ENCODE results near the gene RAB7B.

Gene RAB7B

GRCh38 chr1:205948886-205949285 lies 54.3 kb downstream of the RAB7B start:
- DNase-seq (ENCODE audit: low read depth in 2 of 2) = no peak

- no peak for DNase-seq (ENCODE audit: low read depth in 2 of 2)
Observed at GRCh38 chr1:205948039-205948438, 55.2 kb downstream of the RAB7B start.

GRCh38 chr1:205947024-205947423 lies 56.2 kb downstream of the RAB7B start:
- DNase-seq (ENCODE audit: low read depth in 2 of 2) = no peak

DNA sequence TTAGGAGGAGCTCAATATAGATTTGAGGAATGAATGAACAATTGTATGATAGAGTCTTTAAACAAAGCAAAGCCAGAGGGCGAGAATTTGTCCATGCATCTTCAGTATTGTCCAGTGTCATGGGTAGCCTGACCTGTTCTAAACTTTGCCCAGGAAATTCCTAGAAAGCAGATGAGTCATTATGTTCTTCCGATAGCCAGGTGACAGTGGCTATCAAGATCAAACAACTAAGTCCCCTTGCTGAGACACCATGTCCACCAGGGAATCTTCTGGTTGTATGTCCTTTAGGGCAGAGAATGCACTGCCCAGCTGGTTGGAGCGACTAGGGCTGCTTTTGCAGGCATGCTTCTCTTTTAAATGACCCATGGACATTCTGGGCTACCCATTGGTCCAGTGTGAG lies 58.1 kb downstream of the RAB7B start:
- DNase-seq (ENCODE audit: low read depth in 2 of 2) = no peak

DNA sequence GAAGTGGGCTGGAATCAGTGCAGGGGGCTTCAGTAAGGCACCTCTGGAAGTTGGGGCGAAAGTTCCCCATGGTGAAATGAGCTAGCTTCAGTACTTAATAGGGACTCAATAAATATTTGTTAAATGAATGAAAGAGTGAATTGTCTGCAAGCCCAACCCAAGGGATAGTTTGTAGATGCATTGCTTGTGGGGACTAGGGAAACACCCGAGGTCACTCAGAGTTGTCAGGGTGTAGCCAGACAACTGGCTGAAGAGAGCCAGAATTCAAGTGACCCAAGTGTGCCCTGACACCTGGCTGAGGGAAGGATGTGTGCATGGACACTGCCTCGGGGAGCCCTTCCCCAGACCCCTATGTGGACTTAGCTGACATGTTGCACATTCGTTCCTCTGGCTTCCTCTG lies 58.7 kb downstream of the RAB7B start:
- no peak for DNase-seq (ENCODE audit: low read depth in 2 of 2)

DNA sequence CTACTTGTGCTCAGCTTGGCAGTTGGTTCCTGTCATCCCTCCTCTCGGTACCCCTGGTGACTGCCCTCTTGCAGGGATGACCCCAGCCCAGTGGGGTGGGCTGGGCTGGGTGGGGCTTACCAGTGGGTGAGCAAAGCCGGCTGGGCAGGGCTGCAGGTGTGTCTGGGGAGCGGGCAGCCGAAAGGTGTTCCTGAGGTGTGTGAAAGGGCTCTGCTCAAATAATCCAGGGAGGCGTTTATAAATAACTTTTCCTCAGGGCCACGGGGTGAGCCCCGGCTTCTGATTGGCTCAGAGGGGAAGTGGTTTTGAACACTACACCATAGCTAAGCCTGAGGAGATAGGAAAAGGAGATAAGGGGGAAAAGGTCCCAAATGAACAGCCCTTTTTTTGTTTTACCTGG lies 60.0 kb downstream of the RAB7B start, which contains the start of gene SLC26A9:
TSS of gene SLC26A9 (minus strand) at position 212 of the 400 bp plus-strand sequence. CDS start 7,636 bp downstream, outside the sequence.
- no peak for DNase-seq (ENCODE audit: low read depth in 2 of 2)

GRCh38 chr1:205942631-205943159 lies 60.5 kb downstream of the RAB7B start:
- no peak for DNase-seq (ENCODE audit: low read depth in 2 of 2)

GRCh38 chr1:205940710-205941109 lies 62.5 kb downstream of the RAB7B start:
- no peak for DNase-seq (ENCODE audit: low read depth in 2 of 2)

GRCh38 chr1:205939690-205940330 lies 63.4 kb downstream of the RAB7B start:
- no peak for DNase-seq (ENCODE audit: low read depth in 2 of 2)

DNA sequence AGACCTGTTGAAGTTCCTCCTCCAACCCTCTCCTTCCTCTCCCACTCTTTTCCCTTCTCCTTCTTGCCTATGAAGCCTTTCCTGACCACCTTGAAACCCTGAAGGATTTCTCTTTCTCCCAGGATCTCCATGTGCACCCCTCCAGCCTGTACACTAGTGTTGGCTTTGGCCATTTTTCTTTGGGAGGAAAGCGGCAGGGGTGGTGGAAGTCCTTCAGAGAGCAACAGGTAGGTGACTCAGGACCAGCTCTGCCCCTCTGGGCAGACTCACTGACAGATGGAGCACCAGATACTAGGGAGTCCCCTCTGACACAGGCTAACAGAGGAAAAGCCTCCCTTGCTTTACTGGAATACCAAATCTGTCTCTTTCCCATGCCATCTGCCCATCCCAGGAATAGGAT lies 64.5 kb downstream of the RAB7B start:
- DNase-seq (ENCODE audit: low read depth in 2 of 2) = no peak

GRCh38 chr1:205936846-205937586 lies 66.2 kb downstream of the RAB7B start:
- no peak for DNase-seq (ENCODE audit: low read depth in 2 of 2)

DNA sequence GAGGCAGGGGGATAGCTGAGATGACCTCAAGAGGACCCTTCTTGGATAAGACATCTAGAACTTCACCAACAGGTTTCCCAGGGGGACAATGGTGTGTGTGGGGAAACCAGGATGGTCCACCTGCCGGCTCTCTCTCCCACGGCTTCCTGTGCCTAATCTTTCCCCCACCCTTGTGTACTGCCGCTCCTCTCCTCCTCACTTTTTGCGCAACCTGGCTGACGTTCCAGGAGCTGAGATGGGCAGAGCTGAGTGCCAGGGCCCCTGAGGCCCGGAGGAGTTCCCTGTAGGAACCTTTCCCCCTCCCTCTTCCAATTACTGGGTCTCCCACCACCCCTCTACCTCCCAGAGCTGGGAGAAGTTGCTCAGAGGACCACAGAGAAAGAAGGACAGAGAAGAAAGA lies 66.9 kb downstream of the RAB7B start:
- DNase-seq (ENCODE audit: low read depth in 2 of 2) = no peak

DNA sequence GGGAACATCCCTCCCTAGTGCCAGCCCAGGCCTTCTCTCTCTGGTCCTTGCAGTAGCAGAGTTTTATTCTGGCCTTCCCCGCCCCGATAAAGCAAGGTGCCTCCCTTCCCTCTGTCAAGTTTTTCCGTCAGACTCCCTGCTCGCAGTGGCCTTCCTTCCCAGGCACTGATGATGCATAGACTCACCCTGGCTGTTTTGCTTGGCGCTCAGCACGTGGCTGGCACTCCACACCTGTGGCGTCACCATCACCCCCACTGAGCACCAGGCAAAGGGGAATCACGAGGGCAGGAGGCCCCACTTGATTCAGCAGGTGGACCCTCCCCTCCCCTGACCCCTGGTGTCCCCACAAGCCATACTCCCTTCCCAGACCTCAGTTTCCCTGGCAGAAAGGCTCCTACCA lies 67.3 kb downstream of the RAB7B start:
- DNase-seq (ENCODE audit: low read depth in 2 of 2) = no peak

- DNase-seq (ENCODE audit: low read depth in 2 of 2) = no peak
Observed at GRCh38 chr1:205934788-205935187, 68.4 kb downstream of the RAB7B start.

DNA sequence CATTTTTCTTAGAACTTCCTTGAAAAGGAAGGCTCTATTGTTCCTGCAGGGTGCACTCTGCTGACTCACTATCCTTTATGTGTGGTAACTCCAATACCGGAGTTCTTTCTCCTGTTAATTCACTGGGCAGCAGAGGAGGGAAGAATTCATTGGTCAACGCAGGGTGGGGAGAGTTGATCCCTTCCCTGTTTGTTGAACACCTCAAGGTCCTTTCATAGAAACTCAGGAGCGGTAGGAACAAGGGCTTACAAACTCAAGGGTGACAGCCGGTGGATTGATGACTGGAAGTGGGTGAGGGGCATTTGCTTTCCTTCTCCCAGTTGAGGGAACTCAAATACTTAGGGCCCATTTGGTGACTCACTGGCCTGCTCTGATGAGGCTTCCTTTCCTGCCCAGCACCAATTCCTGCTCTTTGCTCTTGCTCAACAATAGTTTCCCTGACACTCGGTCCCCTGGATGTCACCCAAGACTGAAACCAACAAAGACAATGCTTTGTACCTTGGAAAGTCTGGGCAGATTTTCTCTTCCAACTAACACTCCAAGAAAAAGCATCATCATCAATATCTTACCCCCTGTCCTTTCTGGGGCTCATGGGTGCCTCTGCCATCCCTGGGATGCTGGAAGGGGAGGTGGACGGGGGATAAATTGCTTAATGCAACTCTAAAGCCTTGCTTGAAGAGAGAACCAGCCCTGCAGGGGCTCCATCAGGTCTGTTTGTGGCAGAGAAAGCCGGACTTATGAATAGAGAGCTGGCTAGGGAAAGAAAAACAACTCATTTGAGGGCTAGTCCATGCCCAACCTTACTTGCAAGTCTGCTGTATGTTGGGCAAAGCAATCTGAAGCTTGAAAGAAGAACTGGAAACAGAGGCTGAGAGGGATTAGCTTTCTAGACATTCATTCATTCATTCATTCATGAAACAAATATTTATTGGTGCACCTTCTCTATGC lies 69.2 kb downstream of the RAB7B start:
- no peak for DNase-seq (ENCODE audit: low read depth in 2 of 2)

DNA sequence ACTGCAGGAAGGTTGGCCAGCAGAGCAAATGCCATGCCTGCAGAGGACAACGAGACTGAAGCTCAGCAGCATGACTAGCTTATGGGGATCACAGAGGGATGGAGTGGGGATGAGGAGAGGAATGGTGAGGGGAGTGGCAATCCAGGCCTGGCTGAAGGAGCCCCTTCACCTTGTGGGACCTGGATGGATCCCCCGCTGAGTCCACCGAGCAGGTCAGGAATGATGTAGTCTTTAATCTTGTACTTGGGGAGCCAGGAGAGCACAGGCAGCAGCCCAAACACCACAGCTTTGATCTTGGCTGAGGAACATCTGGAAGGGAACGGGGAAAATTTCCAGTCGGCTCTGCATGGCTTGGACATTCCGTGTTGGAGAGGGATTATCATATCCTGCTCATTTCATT lies 70.4 kb downstream of the RAB7B start:
- no peak for DNase-seq (ENCODE audit: low read depth in 2 of 2)

DNA sequence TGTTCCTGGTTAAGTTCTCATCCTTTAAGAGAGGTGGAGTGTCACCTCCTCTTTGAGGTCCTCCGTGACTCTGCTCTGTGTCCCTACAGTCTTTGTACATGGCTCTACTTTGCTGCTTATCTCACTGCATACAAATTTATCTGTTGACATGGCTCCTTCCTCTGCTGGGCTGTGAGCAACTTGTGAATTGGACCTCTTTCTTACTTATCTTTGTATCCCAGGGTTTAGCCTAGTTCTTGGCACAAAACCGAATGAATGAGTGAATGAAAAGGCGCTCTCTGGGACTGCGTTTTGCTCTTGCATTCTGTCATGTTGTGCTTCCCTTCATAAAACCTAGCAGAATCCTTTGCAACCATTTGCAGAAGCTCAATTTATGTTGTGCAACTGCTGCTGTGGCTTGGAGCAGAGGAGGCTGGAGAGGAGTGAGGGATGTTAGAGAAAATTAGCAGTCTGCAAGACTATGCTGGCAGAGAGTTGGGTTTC lies 72.4 kb downstream of the RAB7B start:
- DNase-seq (ENCODE audit: low read depth in 2 of 2) = no peak

GRCh38 chr1:205930195-205930577 lies 73.0 kb downstream of the RAB7B start:
- DNase-seq (ENCODE audit: low read depth in 2 of 2) = no peak

DNA sequence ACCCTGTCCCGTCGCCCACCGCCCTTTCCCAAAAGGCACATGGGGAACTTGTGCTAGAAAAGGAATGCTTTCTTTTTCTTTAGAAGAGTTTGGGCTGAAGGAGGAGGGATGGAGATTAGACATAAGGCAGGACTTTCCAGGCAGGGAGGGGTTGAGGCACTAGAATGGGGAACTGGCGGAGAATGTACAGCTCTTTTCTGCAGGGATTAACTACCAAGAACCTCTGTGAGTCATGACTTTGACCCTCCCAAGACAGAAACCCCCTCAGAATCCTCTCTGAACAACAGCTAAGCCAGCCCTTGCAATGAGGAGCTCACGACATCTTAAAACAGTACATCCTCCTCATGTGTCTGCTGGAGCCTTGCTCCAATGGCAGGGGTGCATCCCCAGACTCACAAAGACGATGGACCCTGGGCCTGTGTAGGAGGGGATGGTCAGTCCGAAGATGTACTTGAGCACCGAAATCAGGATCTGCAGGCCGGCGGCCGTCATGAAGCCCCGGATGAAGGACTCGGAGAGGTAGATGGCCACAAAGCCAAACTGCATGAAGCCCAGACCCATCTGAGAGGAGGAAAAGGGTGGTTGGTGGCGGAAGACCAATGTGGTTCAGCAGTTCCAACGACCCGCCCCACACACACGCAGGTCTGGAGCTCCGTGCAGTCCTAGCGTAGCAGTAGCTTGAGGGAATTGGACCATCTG lies 73.5 kb downstream of the RAB7B start:
- DNase-seq (ENCODE audit: low read depth in 2 of 2) = no peak

- no peak for DNase-seq (ENCODE audit: low read depth in 2 of 2)
Observed at GRCh38 chr1:205928317-205928716, 74.9 kb downstream of the RAB7B start.

DNA sequence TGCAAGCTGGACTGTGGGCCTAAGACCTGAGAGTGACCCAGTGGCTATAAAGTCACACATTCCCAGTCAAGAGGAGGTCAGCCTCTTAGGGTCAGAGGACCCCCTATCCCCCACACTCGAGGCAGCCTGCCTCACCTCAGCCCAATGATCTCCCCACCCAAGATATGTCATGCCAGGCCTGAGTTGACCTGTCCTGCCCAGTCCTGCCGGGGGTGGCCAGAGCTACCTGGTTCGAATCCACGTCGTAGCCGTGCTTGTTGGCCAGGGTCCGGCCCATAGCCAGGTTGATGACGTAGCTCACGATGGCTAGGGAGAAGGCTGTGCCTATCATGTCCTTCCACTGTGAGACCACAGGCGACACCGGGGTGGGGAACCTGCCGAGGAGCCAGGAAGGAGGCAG lies 75.5 kb downstream of the RAB7B start:
- no peak for DNase-seq (ENCODE audit: low read depth in 2 of 2)
